Measurements from ENCODE around the gene ARID2. TPM values are rescaled to one million over a fixed set of nuclear protein-coding genes. Genes with fewer than 3 reads are reported as not detected.

The ARID2 gene
- total and polyA plus RNA-seq, 9 of the 15 experiments (the other 6 are each of a cell fraction or from before 2014, with no cell fraction given): 13.4 to 41.6 (median 29.4) TPM

DNA sequence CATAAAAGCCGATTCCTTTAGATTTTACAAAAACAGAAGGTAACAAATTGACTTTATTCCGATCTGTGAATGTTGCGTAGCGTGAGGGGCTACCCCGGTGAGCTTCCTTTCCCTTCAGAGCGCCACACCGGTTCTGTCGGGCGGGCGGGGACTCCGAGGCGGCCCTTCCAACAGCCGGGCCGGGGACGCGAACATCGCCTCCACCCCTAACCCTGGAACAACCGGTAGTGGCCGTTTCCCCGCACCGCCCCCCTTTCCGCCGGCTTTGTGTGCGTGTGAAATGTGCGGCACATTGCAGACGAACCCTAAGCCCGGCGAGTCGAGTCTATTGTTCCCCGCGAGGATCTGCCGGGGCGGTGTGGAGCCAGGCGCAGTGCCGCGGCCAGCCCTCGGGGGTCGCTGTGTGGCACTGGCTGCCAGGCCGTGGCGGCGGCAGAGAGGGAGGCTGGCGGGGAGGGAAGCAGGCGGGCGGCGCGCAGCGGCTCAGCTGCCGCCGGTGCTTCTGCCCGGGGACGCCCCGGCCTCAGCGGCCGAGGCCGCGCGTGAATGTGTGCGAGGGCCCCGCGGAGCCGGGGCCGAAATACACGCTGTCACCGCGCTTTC lies 775 bp upstream of the ARID2 start (continued):
- TF ChIP-seq, protein P1, sequence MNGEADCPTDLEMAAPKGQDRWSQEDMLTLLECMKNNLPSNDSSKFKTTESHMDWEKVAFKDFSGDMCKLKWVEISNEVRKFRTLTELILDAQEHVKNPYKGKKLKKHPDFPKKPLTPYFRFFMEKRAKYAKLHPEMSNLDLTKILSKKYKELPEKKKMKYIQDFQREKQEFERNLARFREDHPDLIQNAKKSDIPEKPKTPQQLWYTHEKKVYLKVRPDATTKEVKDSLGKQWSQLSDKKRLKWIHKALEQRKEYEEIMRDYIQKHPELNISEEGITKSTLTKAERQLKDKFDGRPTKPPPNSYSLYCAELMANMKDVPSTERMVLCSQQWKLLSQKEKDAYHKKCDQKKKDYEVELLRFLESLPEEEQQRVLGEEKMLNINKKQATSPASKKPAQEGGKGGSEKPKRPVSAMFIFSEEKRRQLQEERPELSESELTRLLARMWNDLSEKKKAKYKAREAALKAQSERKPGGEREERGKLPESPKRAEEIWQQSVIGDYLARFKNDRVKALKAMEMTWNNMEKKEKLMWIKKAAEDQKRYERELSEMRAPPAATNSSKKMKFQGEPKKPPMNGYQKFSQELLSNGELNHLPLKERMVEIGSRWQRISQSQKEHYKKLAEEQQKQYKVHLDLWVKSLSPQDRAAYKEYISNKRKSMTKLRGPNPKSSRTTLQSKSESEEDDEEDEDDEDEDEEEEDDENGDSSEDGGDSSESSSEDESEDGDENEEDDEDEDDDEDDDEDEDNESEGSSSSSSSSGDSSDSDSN (IDR thresholded peaks at IDR 0.05; ENCODE audit: borderline replicate concordance in 1 of 2, low read depth in 2 of 2, low read length in 2 of 2): peak; percentile 85 to 97

DNA sequence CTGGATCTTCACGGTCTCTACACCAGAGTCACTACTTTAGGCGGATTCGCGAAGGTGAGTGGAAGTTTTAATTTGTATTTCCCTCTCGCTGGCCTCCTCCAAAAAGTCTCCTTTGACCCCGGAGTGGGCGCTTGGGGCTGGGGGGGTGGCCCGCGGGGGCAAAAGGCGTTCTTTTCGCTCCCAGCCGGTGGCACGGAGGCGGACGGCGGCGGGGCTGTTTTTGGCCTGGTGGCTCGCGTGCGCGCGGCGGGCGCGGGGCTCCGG lies 510 bp downstream of the ARID2 start:
- FAIRE-seq (no peak), ATAC-seq (no peak), DNase-seq (ENCODE audit: extremely low read depth in 1 of 4, low spot score in 3 of 4) (peak in 3 of 4 experiments; percentile 27 to 32 (median 28))
- ChIA-PET POLR2A (interaction anchor here (0.5 to 1.0 kb wide), 3 partner anchors 15 to 109 kb away, joined by 3 read pairs; no protein-coding TSS in a partner anchor), CTCF (ENCODE audit: low intra/inter-chr PET ratio) (no interaction called here)
- H2AFZ ChIP-seq (ENCODE audit: low read depth, low read length): peak overlapping the region; percentile 59; the same call in 1 of the 2 replicates
- 0% methylated on average over 4 of the region's 26 CpGs for WGBS (ENCODE audit: insufficient coverage, low coverage, missing lambda C conversion rate)
- peak overlapping the region; percentile 73; the same call in 1 of the 2 replicates for H3K4me2 ChIP-seq (ENCODE audit: insufficient read depth, low read length)
- no peaks in the 10 kb centered on the region for H4K20me1 ChIP-seq (replicated peaks; ENCODE audit: control insufficient read depth, insufficient read depth, low read length)
- no peaks in the 10 kb centered on the region for H3K27me3 ChIP-seq (ENCODE audit: control insufficient read depth in 2 of 2, insufficient read depth in 2 of 2, low read length in 2 of 2)
- peak overlapping the region; percentile 71 for H3K4me3 ChIP-seq
- intact Hi-C loops (cut with micrococcal nuclease) (no loop called here), in situ Hi-C loops (cut with MboI) (no loop called here)
- peaks cover 19% of the 10 kb centered on the region for H3K36me3 ChIP-seq (ENCODE audit: control insufficient read depth, insufficient read depth, low read length)
- H3K9me1 ChIP-seq (ENCODE audit: control insufficient read depth, insufficient read depth, low read length): no peaks in the 10 kb centered on the region
- BruUV-seq (replicated peaks): TSS peak; percentile 19
- peak overlapping the region; percentile 87 to 96 for H3K9ac ChIP-seq (ENCODE audit: insufficient read depth in 1 of 2, low read depth in 2 of 2, low read length in 2 of 2)
- H3K4me1 ChIP-seq (replicated peaks in 1 of 2; ENCODE audit: control insufficient read depth in 2 of 2, insufficient read depth in 2 of 2, low read length in 2 of 2): peaks cover 4 to 6% of the 10 kb centered on the region in 2 experiments; a peak in 2 of 5 replicates
- H3K27ac ChIP-seq (ENCODE audit: extremely low read depth, low read depth, low read length): peak overlapping the region; percentile 95
- peaks cover 76% of the 10 kb centered on the region for H3K79me2 ChIP-seq (ENCODE audit: control insufficient read depth, insufficient read depth, low read length)
- no peaks in the 10 kb centered on the region for H3K9me3 ChIP-seq (replicated peaks; ENCODE audit: control insufficient read depth, insufficient read depth, low read depth, low read length)
- TF ChIP-seq NR2C2 (CRISPR knock-in tag; IDR thresholded peaks at IDR 0.05) (no peak), NR2C2 (tag; IDR thresholded peaks at IDR 0.05) (peak; percentile 49; the same call in 1 of the 2 replicates), HMGN3 (IDR thresholded peaks at IDR 0.05; ENCODE audit: borderline replicate concordance, extremely low read depth, insufficient read length, low read depth, low read length) (peak; percentile 28), SRSF3 (IDR thresholded peaks at IDR 0.05; ENCODE audit: insufficient read depth, low read length) (no peak), RAD51 (IDR thresholded peaks at IDR 0.05; ENCODE audit: borderline replicate concordance, low read depth) (no peak), RFX7 (CRISPR knock-in tag; IDR thresholded peaks at IDR 0.05) (no peak), DACH1 (IDR thresholded peaks at IDR 0.05; ENCODE audit: partially characterized antibody) (no peak), HMBOX1 (IDR thresholded peaks at IDR 0.05) (no peak), SIRT6 (IDR thresholded peaks at IDR 0.05; ENCODE audit: low read depth, low read length) (no peak), RBBP5 (IDR thresholded peaks at IDR 0.05; ENCODE audit: borderline replicate concordance, insufficient read depth, low read length, poor library complexity, severe bottlenecking) (peak; percentile 74), RBM34 (IDR thresholded peaks at IDR 0.05; ENCODE audit: borderline replicate concordance, insufficient read depth, low read length) (no peak), BRD4 (IDR thresholded peaks at IDR 0.05) (peak; percentile 28; the same call in 1 of the 2 replicates), HNRNPLL (IDR thresholded peaks at IDR 0.05; ENCODE audit: low read depth, low read length, poor library complexity, severe bottlenecking) (peak; percentile 27), KLF1 (tag; IDR thresholded peaks at IDR 0.05) (no peak)
- TF ChIP-seq, protein P2, sequence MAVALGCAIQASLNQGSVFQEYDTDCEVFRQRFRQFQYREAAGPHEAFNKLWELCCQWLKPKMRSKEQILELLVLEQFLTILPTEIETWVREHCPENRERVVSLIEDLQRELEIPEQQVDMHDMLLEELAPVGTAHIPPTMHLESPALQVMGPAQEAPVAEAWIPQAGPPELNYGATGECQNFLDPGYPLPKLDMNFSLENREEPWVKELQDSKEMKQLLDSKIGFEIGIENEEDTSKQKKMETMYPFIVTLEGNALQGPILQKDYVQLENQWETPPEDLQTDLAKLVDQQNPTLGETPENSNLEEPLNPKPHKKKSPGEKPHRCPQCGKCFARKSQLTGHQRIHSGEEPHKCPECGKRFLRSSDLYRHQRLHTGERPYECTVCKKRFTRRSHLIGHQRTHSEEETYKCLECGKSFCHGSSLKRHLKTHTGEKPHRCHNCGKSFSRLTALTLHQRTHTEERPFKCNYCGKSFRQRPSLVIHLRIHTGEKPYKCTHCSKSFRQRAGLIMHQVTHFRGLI (CRISPR knock-in tag; IDR thresholded peaks at IDR 0.05): no peak
